AG20443 (cell line): ENCODE results near the gene POU6F1.
A peak's percentile ranks its signal among the peaks of the same experiment; 100 is the strongest.

Experiments
- DNase-seq: peaks from one replicate; pipeline ENCODE4 v3.0.0; 2012; ENCODE audit warnings: low spot score, mixed read lengths

Gene POU6F1

DNA sequence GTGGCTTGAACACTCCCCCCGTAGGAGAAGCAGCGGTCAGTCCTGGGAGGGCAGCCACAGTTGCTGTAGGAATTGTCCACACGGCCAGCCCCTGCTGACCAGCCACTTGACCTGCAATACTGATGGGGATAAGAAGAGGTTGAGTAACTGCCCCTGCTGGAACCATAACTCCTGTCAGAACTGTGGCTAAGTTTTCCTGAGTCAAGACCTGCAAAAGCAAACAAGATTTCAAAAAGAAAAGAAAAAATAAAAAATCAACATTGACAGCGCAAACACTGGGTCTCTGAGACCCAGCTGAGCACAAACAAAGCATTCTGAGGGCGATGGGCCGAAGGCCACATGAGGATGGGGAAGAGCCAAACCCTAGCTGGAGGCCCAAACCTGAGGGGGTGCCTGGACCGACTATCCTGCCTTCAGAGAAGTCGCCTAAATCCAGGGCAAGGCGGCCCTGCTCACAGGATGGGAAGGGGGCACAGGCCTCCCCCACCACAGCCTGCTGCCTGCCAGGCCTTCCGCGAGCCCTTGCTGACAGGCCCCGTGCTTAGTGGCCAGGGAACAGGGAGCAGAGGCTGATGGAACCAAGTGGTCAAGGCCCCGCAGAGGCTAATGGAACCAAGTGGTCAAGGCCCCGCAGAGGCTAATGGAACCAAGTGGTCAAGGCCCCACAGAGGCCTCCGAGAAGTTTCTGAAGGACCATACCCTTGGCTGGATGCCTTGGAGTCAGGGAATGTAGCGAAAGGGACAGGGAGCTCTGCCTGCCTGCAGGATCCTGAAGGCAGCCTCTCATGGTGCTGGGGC, 19.1 kb downstream of the POU6F1 start:
- no peak for DNase-seq

GRCh38 chr12:51197736-51198567, 19.9 kb downstream of the POU6F1 start:
- no peak for DNase-seq

- no peak for DNase-seq
Observed at GRCh38 chr12:51196547-51196946, 21.3 kb downstream of the POU6F1 start.

DNA sequence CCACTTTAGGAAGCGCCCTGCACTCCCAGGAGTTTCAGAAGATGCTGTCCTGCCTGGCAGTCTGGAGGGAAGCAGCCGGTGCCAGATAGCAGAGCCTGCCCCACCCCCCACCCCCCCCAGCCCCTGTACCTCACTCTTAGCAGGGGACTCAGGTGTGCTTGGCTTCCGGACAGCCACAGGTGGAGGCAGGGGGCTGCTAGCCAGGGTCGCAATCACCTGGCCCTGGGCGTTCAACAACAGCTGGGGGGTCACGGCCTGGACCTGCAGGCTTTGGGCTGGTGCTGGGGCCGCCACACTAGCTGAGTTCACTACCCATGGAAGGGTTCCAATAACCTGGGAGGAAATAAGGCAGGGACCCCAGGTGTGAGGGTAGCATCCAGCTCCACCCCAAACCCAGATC, 22.0 kb downstream of the POU6F1 start:
- no peak for DNase-seq

DNA sequence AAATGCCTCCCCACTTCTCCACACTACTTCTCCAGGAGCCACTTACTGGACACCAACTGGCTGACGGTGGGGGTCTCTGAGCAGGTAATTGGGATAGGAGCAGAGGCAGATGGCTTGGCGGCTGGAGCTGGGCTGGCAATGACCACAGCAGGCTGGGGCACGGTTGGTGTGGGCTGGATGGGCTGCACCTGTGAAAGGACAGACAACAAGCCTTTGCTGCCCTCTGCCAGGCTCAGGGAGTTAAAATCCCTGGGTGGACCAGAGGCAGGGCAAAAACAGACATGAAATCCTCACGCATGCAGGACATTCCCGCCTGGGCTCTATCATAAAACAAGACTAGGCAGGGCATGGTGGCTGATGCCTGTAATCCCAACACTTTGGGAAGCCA, 25.6 kb downstream of the POU6F1 start:
- DNase-seq = no peak

DNA sequence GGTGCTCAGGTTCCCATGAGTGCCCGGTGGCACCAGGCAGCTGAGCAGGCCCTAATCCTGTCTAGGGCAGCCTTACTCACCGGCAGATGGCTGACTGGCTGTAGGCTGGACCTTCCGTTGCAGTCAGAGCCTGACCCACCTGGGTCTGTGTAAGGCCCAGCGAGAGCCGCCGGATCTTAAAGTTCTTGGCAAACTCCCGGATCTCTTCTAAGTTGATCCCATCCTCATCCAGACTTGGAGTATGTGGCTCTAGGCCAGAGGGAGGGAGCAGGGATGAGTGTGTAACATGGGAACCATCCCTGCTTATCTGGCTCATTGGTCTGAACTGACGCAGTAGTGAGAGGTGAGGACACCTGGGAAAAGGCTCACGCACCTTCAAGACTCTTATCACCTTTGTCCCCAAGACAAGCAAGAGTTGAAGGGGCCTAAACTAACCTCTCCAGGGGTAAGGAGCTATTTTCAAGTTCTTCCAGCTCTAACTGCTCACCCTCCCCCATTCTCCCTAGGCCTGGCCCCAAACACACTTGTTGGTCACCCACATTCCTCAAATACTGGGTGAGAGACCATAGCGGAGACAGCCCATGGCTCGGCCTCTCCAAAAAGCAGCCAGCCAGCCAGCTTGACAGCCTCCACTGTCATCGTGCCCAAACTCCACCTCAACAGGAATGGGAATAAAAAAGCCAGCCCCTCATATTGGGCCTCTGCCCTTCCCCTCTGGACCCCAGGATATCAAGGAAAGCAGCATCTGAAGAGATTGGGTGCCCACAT, 26.2 kb downstream of the POU6F1 start:
- no peak for DNase-seq

GRCh38 chr12:51190820-51191219, 27.0 kb downstream of the POU6F1 start:
- DNase-seq = no peak

DNA sequence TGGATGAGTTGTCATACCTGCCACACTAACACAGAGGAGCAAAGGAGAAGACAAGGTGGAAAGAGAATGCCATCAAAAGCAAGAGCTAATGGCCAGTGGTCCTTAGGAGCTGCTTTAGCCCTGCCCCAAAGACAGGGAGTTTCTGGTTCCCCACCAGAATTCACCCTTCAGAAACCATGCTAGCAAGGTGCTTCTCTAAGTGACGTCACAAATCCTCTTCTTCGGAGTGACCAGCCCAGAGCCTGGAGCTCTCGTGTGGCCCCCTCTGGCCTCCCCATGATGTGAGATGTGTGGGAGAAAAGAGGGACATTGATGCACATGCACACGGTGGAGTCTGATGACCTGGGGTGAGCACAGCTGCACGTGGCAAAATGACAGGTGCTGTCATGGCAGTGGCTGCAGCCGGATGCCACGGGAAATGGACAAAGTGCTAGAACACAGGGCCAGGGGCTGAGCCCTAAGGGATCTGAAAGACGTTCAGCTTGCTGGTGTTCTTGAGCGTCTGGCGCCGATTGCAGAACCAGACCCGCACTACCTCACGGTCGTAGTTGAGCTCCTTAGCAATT, 28.0 kb downstream of the POU6F1 start:
- no peak for DNase-seq

DNA sequence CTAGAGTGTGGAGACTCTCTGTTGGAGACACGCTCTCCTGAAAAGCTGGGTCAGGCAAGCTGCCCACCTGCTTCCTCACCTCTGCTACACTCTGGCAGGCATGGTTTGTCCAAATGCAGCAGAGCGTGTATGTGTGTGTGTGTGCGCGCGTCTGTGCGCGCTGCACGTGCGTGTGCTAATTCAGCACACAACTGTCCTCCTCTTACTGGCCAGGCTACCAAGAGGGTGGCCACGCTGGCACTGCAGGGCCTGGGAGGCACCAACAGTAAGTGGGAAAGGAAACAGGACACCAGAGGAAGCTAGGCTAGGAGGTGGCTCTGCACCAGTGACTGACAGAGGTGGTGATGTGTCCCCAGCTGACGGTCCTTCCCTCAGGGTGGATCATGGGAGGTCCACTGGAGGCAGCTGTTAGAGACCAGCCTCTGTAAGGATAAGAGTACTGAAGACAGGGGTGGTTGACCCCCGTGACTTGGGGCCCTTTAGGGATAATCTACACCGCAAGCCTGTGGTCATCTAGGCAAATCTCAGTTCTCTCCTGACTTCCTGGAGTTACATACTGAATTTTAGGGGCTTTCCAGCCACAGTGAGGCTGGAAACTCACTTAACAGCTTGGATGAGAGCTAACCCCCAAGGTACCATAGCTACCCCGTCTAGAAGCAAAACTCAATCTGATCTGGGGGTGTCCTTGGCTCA, 29.4 kb downstream of the POU6F1 start:
- peak; percentile 8 for DNase-seq

DNA sequence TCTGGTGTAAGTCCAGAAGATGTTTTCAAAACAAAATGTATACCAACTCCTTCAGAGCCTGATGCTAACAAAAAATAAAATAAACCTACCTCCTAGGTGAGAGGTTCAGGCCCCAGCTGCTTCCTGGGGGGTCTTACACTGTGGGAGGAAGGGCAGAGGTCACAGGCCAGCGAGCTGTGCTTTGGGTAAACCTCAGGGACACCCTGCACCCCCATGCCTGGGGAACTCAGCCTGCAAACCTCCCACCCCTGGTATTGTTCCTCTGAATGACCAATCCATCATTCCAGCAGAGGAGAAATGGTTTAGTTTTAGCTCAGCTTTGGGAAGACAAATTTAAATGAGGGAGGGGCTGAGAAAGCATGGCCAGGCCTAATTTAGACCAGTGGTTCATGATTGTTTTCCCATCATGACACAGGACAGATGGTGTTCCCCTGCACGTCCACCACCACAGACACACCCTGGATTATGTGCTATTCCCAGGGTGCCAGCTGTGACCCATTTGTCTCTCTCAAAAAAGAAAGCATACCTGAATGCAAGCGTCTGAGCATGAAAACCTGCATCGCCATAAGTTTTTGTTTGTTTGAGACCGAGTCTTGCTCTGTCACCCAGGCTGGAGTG, 30.4 kb downstream of the POU6F1 start:
- no peak for DNase-seq

DNA sequence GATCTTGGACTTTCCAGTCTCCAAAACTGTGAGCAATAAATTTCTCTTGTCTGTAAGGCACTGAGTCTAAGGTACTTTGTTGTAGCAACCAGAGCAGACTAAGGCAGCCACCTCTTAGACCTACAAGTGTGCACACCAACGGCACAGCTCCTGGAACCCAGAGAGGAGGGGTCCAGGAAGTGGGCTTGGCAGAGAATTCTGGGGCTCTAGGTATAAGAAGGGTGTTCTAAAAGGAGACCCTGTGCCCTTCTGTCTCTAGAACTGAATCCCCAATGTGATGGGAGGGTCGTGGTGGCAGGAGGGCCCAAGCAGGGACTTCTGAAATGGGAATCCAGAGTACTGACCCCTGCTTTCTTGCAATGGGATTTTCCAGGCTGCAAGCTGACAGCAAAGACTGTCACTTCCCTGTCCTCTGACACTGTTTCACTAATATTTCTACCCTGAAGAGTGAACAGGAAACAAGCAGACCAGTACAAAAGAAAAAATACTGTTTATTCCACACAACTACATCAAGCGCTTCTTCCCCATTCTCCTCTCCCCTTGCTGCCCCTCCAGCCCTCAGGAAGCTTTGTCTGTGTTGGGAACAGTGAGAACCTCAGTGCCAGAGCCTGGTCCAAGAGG, 31.3 kb downstream of the POU6F1 start:
- DNase-seq = no peak

DNA sequence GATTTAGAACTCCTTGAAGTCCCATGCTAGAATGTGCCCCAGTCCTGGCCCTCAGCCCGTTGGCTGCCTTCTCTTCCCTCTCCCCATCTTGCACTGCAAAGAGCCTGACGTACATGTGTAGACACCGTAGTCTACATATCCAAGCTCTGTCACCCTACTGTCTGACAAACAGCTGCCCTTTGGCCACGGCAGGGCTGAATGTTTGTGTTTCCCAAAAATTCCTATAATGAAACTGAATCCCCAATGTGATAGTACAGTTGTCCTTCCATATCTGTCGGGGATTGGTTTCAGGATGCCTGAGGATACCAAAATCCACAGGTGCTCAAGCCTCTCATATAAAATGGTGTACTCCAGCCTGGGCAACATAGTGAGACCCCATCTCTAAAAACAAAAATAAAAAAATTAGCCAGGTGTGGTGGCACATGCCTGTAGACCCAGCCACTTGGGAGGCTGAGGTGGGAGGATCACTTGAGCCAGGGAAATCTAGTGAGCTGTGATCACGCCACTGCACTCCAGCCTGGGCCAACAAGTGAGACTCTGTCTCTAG, 32.6 kb downstream of the POU6F1 start:
- no peak for DNase-seq

- peak; percentile 12 for DNase-seq
Observed at GRCh38 chr12:51183816-51184215, 34.0 kb downstream of the POU6F1 start.

DNA sequence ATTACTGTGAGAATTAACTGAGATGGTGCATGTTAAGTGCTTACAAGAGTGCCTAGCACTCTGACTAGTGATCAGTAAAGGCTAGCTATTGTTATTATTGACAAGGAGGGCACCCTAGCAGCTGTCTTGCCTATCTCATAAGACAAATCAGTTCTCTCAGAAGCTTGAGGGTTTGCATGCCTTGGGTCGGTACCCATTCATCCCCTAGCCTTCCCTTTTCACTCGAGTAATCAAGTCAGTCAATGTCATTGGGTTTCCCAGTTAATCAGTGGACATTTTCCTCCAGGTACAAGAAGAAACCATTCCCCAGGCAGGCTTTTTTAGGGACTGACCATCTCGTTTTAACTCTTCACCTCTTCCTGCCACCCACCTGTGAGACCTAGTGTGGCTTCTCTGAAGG, 34.5 kb downstream of the POU6F1 start:
- DNase-seq = no peak

- DNase-seq = no peak
Observed at GRCh38 chr12:51181558-51181957, 36.3 kb downstream of the POU6F1 start.

DNA sequence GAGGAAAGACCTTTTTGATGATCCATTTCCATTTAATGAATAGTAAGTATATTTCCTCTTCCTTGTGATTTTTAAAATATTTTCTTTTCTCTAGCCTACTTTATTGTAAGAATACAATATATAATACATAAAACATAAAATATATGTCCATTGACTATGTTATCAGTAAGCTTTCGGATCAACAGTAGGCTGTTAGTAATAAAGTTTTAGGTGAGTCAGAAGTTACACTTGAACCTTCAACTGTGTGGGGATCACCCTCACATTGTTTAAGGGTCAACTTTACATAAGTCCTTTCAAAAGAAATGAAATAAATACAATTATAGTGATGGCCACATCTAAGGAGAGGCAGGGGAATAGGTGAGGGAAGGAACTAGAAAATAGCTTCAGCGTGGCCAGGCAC, 40.0 kb downstream of the POU6F1 start:
- no peak for DNase-seq

DNA sequence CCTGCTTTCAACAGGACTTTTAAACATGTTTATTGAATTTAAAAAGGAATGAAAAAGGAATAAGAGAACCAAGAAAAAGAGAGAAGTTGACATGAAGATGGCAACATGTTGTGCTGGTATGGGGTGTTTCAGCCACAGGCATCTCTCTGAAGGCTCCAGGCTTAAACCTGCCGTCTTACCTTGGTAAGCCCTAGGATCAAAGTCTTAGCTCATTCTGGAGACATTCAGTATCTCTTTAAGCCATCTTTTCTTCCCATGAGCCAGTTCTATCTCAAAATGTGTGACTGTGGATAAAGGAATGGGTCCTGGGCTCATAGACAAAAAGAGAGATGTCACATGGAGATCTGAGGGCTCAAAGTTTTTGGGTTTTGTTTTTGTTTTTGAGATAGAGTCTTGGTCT, 43.4 kb downstream of the POU6F1 start:
- no peak for DNase-seq

GRCh38 chr12:51172515-51173431, 45.1 kb downstream of the POU6F1 start, which contains the start of gene TFCP2:
Gene TFCP2, minus strand, starts transcription at chr12:51173135. Its CDS starts 713 bp downstream, at chr12:51172422.
- peak; percentile 98 for DNase-seq

DNA sequence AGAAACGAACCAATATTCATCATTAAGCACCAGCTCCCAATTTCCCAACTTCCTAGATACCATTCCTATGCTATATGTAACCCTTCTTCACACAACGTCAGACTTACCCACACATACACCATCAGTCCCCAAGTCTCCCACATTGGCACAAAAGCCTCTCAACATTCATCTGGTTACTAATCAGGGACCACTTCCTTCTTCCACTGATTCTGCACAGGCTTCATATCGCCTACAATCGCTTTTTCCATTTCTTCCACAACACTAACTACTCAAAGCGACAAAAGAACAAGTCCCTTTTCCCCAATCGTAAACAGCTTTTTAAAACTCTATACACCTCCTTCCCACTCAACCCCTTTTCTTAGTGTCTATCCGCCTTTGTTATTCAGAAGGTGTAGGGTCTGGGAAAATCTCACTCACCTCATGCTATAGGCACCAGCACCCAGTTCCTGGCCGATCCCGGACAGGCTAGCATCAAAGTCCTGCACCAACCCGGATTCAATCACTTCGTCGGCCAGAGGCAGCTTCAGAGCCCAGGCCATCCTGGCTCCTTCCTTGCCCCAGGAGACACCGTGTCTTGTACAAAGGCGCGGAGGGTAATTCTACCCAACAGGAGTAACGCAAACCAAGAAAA, 45.9 kb downstream of the POU6F1 start:
- peak; percentile 24 for DNase-seq
